GM10248 (cell line): ENCODE measurements around the gene YPEL1.

ENCODE experiments used
- CTCF ChIA-PET: fragments of 300-600 bp; sonication (Branson Sonifier 250); formaldehyde crosslinking; extraction: SDS; loops from one replicate; lab custom pipeline; 2021; ENCODE audit warnings: antibody characterized with exemption; lab: Yijun Ruan, JAX
- POLR2A ChIA-PET: fragments of 350-650 bp; sonication (Branson Sonifier 250); formaldehyde crosslinking; extraction: SDS; loops from one replicate; lab custom pipeline; 2020; ENCODE audit warnings: antibody characterized with exemption; lab: Yijun Ruan, JAX
- DNase-seq: peaks from one replicate; pipeline ENCODE4 v3.0.0; 2012; ENCODE audit errors: extremely low spot score
- TF ChIP-seq, protein P1 (sequence below): IDR thresholded peaks from 2 replicates; pipeline ENCODE4 v1.5.1; 2012; ENCODE audit warnings: mild to moderate bottlenecking, low read depth; ENCODE audit errors: extremely low read depth, missing control alignments, control extremely low read depth

The YPEL1 gene

DNA sequence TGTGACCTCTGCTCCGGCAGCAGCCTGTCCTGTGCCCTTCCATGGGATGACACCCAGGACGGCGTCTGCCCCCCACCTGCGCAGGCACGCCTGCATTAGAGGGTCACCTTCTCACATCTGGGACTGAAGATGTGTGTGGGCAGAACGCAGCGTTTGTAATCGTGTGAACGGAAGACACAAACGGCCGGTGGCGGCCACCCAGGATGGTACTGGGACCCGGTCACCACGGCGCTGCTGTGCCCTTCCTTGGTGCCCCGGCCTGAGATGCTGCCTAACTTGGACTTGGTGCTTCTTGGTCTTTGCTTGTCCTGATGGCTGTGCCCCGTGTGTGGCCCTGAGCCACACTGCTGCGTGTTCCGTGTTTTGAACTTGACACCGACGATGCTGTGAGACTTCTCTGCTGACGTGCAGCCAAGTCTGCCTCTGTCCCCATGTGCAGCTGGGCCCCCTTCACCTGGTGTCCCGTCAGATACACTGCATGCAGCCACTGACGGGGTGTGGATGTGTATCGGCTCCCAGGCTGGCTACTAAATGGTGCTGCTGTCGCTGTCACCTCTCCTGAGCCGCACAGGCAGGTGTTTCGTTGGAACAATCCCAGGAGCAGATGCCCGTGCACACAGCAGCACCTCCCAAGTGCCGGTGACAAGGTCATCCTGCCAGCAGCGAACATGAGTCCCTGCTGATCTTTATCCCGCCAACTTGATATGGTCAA is 21.4 kb downstream of the YPEL1 start:
- ChIA-PET POLR2A (no interaction called here), CTCF (interaction anchor here (0.6 to 2.2 kb wide), 9 partner anchors 11 to 258 kb away, joined by 3 to 15 read pairs (median 6); partner anchors contain the start of gene PPM1F)
- TF ChIP-seq, protein P1, sequence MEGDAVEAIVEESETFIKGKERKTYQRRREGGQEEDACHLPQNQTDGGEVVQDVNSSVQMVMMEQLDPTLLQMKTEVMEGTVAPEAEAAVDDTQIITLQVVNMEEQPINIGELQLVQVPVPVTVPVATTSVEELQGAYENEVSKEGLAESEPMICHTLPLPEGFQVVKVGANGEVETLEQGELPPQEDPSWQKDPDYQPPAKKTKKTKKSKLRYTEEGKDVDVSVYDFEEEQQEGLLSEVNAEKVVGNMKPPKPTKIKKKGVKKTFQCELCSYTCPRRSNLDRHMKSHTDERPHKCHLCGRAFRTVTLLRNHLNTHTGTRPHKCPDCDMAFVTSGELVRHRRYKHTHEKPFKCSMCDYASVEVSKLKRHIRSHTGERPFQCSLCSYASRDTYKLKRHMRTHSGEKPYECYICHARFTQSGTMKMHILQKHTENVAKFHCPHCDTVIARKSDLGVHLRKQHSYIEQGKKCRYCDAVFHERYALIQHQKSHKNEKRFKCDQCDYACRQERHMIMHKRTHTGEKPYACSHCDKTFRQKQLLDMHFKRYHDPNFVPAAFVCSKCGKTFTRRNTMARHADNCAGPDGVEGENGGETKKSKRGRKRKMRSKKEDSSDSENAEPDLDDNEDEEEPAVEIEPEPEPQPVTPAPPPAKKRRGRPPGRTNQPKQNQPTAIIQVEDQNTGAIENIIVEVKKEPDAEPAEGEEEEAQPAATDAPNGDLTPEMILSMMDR = no peak
- no peak for DNase-seq

DNA sequence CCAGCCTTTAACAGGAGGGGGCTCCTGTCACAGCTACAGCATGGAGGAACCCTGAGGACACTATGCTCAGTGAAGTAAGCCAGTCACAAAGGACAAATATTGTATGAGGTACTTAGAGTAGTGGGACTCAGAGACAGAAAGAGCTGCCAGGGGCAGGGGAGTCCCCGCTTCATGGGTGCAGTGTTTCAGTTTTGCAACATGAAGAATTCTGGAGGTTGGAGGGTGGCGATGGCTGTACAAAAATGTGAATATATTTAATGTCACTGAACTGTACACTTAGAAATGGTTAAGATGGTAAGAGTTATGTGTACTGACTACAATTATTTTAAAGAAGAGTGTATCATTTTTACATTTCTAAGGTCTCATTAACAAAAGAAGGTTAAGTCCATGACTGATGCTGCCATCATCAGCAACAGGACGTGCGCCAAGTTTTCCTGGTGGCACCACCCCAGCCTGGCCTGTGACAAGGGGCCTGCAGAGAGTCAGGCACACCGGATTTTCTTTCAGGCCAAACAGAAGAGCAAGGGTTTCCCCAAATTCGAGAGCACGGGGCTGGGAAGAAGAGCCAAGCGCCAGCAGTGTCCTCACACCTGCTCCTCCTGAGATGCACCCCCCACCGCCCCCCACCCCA is 22.1 kb downstream of the YPEL1 start:
- ChIA-PET POLR2A (no interaction called here), CTCF (interaction anchor here (0.6 to 2.2 kb wide), 9 partner anchors 11 to 259 kb away, joined by 3 to 15 read pairs (median 6); partner anchors contain the start of gene PPM1F)

DNA sequence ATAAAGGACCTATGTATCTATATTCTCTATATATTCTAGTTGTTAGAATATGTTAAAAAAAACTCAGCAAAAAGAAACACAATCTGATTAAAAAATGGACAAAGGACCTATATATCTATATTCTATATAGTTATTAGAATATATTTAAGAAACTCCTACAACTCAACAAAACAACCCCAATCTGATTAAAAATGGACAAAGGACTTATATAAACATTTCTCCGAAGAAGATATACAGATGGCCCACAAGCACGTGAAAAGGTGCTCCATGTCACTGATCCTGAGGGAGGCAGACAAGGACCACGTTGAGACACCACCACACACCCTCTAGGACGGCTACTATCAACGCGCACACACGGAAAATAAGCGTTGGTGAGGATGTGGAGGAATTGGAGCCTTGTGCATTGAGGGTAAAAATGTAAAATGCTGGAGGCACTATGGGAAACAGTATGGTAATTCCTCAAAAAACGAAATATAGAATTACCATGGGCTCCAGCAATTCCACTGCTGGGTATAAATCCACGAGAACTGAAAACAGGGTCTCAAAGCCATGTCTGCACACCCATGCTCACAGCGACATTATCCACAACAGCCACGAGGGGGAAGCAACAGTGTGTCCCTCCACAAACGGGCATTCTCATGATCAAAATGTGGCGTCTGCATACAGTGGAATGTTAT is 22.7 kb downstream of the YPEL1 start:
- ChIA-PET CTCF (interaction anchor here (0.7 to 2.2 kb wide), 8 partner anchors 12 to 259 kb away, joined by 3 to 15 read pairs (median 6); partner anchors contain the start of gene PPM1F), POLR2A (interaction anchor here (0.6 kb wide), 1 partner anchor 1996 kb away, joined by 3 read pairs; no protein-coding TSS in a partner anchor)
- DNase-seq = peak; percentile 80
- TF ChIP-seq, protein P1 = peak; percentile 78

More for the DNA sequence above, 22.1 kb downstream of the YPEL1 start:
- DNase-seq = no peak
- TF ChIP-seq, protein P1 = no peak

DNA sequence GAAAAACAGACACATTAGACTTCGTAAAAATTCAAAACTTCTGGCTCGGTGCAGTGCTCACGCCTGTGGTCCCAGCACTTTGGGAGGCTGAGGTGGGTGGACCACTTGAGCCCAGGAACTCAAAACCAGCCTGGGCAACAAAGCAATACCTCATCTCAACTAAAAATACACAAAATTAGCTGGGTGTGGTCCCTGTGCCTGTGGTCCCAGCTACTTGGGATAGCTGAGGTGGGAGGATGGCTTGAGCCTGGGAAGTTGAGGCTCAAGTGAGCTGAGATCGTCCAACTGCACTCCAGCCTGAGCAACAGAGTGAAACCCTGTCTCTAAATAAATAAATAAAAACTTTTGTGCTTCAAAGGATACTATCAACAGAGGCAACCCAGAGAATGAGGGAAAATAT is 23.7 kb downstream of the YPEL1 start:
- DNase-seq = no peak
- ChIA-PET CTCF (interaction anchor here (1.2 to 2.2 kb wide), 3 partner anchors 8 to 227 kb away, joined by 6 to 9 read pairs (median 8); no protein-coding TSS in a partner anchor), POLR2A (interaction anchor here (0.6 kb wide), 1 partner anchor 1995 kb away, joined by 3 read pairs; no protein-coding TSS in a partner anchor)
- TF ChIP-seq, protein P1 = no peak

DNA sequence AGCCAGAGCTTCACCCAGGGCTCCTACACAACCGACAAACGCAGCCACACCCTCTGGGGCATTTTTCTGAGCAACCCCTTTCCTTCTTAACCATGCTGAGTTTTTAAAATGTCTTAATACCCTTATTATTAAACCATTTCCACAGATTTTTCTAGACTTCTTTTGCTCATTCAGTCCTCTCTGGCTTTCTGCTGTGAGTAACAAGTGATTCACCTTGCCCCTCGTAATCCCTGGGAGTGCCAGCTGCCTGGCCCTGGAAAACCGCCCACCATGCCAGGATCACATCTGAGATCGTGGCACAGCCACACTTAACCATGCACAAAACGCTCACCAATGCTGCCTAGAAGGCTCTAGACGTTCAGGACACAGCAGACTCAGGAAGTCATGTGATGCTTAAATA is 25.4 kb downstream of the YPEL1 start:
- ChIA-PET POLR2A (no interaction called here), CTCF (interaction anchor here (0.9 to 1.7 kb wide), 5 partner anchors 10 to 242 kb away, joined by 3 to 8 read pairs (median 6); partner anchors contain the start of gene PPM1F)
- TF ChIP-seq, protein P1 = no peak
- DNase-seq = no peak

DNA sequence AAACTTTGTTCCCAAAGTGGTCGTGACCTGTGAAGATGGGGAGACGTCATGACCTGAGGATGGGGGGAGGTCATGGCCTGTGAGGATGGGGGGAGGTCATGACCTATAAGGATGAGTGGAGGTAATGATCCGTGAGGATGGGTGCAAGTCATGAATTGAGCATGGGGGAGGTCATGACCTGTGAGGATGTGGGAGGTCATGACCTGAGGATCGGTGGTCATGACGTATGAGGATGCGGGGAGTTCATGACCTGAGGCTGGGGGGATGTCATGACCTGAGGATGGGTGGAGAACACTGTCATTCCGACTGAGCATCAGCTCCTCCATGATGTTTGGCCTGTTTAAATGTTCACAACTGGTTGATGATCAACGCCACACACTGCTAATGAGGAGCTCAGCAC is 25.9 kb downstream of the YPEL1 start:
- ChIA-PET CTCF (interaction anchor here (1.3 to 1.7 kb wide), 3 partner anchors 229 to 243 kb away, joined by 6 to 8 read pairs (median 7); partner anchors contain the start of gene PPM1F), POLR2A (no interaction called here)
- DNase-seq = no peak
- TF ChIP-seq, protein P1 = no peak
